Left lobe of liver (tissue), 2 donors: ENCODE measurements around the gene SLX9. TPM values are rescaled to one million over a fixed set of nuclear protein-coding genes. Genes with fewer than 3 reads are reported as not detected.

Experiments
- ATAC-seq: fragments of 200-7000 bp; cut with Tn5 transposase; one replicate; pipeline ENCODE4 v1.9.1; 2020; ENCODE audit warnings: mild to moderate bottlenecking, moderate library complexity
- DNase-seq: peaks from one replicate; pipeline ENCODE4 v3.0.0-alpha.2; 2020; ENCODE audit warnings: low spot score
- total RNA-seq: library from RNA; stranded (reverse); gene quantifications from one replicate; pipeline ENCODE4 v1.2.1, GENCODE V29; 2021
- donor health status: DM: no; HTN: no; CAD: no; lungs with moderate emphysema.
- donor health status: DM: no; HTN: yes; CAD: no.

The SLX9 gene, protein sequence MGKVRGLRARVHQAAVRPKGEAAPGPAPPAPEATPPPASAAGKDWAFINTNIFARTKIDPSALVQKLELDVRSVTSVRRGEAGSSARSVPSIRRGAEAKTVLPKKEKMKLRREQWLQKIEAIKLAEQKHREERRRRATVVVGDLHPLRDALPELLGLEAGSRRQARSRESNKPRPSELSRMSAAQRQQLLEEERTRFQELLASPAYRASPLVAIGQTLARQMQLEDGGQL
- total RNA-seq = 19.1 TPM

DNA sequence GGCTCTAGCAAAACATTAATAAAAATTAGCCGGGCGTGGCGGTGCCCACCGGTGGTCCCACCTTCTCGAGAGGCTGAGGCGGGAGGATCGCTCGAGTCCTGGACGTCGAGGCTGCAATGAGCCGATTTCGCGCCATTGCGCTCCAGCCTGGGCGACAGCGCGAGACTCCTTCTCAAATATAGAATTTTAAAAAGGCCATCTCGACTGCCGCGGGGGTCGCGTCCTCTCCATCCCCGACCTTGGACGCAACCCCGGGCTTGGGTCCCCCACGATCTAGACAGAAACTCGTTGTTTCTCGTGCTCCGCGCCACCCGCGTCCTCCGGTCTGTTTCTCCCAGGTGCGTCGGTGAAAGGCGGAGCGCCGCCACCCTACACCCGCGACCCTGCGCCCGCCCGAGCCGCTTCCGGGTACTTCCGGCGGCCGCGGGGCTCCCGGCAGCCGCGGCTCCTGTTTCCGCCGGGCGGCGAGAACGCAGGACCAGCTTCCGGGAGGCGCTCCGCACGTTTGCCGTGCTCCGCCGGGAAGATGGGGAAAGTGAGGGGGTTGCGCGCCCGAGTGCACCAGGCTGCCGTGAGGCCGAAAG, at the start of gene SLX9:
SLX9 (plus strand) TSS at position 498 of the 584 bp plus-strand sequence; CDS start at position 527, 29 bp downstream.
- DNase-seq (peak; percentile 81), ATAC-seq (peak; percentile 92)

DNA sequence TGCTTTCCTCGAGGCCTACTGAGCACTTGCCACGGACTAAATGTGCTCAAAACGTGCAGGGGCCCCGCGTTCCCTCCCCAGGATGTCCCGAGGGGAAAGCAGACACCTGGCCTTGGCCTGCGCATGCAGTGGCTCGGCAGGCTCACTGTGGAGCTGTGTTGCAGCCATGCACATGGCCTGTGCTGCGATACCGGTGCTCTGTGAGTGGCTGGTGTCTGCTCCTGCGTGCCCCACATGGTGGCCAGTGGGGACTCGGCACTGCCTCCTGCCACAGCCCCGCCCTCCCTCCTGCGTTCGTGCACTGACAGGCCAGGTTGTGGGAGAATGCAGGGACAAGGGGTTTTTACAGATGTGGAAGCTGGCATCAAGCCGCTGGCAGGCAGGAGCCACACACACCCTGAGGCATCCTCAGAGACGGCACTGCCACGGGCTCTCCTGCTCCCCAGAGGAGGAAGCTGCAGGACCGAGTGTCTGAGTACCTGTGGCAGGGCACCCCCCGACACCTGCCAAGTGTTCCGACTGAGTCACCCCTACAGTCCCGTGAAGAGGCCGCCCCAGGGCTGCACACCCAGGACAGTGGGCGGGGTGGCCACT, 49.4 kb upstream of the SLX9 start:
- no peak for DNase-seq
- ATAC-seq = no peak

- ATAC-seq (no peak), DNase-seq (no peak)
Measured at GRCh38 chr21:44890961-44891541, 48.8 kb upstream of the SLX9 start.

DNA sequence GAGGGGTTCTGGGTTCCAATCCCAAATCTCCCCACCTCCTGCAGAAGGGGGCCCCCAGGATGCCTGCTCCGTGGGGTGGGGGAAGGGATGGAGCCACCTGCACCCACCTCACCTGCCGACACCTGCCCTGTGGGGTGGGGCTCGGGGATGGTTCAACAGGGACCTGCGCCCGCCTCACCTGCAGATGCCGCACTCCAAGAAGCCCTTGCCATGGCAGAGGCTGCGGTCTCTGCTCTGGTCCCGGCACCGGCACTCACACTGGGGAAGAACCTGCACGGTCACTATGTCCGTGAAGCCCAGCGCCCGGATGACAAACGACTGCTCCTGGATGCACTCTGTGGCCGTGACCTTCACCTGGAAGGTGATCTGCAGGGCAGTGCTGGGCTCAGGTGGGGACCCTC, 48.2 kb upstream of the SLX9 start:
- ATAC-seq (no peak), DNase-seq (no peak)

DNA sequence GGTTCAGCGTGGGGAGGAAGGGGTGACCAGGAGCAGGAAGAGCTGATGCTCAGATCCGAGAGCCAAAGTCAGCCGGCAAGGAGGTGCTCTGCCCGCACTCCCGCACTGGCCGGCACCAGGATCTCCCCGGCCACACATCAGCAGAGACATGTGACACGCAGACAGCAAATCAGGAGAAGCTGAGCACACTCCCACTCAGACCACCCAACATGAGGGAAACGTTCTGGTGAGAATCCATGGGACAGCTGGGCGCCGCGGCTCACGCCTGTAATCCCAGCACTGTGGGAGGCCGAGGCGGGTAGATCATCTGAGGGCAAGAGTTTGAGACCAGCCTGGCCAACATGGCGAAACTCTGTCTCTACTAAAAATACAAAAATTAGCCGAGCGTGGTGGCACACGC, 47.7 kb upstream of the SLX9 start:
- DNase-seq = no peak
- no peak for ATAC-seq

GRCh38 chr21:44892536-44893277, 47.1 kb upstream of the SLX9 start:
- ATAC-seq = peak; percentile 71
- no peak for DNase-seq

- no peak for DNase-seq
- no peak for ATAC-seq
Measured at GRCh38 chr21:44893278-44893556, 46.6 kb upstream of the SLX9 start.

- ATAC-seq (peak; percentile 64), DNase-seq (no peak)
Measured at GRCh38 chr21:44893948-44894656, 45.7 kb upstream of the SLX9 start.

GRCh38 chr21:44894687-44895302, 45.0 kb upstream of the SLX9 start:
- no peak for ATAC-seq
- no peak for DNase-seq

DNA sequence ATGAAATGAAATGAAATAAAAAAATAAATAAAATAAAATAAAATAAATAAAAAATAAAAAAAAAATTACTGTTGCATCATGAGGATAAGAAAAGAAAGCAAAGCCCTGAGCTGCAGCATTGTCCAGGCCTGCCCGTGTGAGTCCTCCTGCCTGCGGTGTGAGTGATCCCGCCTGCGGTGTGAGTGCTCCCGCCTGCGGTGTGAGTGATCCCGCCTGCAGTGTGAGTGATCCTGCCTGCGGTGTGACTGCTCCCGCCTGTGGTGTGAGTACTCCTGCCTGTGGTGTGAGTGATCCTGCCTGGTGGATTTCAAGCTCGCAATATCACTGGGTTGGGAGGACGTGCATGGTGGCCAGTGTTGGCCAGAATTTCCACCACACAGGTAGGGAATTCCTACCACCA, 44.0 kb upstream of the SLX9 start:
- no peak for DNase-seq
- ATAC-seq = no peak

DNA sequence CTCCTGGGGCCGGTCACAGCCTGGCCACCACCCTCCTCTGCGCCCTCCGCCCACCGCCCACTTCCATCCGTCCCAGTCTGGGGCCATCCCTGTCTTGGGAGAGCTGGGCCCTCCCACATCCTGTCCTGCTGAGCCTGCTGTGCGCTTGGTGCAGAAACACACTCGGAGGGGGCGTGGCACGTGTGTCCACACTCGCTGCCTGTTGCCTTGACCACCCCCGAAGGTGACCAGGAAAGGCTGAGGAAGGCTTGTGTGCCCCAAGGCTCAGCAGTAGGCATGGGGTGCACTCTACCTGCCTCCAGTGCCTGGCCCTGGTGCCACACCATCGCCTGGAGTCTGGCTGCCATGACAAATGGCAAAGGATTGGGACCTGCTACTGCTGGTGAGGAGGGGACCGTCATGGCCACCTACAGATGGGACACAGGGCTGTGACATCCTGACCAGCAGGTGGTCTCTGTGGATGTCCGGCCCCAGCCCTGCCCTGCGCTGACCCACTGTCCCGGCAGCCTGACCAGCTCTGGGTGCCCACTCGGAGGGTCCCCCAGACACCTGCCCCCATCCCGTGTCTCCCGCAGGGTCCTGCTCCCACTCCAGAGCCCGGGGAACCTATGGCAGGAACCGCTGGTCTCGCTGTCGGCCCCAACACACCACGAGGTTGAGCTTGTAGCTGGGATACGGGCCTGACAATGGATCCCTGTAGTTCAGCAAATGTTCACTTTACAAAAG, 43.1 kb upstream of the SLX9 start:
- DNase-seq (no peak), ATAC-seq (no peak)

GRCh38 chr21:44897326-44898010, 42.4 kb upstream of the SLX9 start:
- DNase-seq (no peak), ATAC-seq (no peak)

GRCh38 chr21:44898011-44898488, 41.8 kb upstream of the SLX9 start:
- DNase-seq (no peak), ATAC-seq (no peak)

GRCh38 chr21:44898851-44899767, 40.7 kb upstream of the SLX9 start:
- DNase-seq (no peak), ATAC-seq (no peak)

- ATAC-seq = no peak
- no peak for DNase-seq
Measured at GRCh38 chr21:44899768-44900558, 39.9 kb upstream of the SLX9 start.

- DNase-seq = no peak
- no peak for ATAC-seq
Measured at GRCh38 chr21:44900559-44901251, 39.1 kb upstream of the SLX9 start.
